ENCODE measurements around the gene PHACTR1.

- TF ChIP-seq CTCF (IDR thresholded peaks at IDR 0.05), result no peak
- TF ChIP-seq POLR2A (IDR thresholded peaks at IDR 0.05), result no peak
These were observed 247.0 kb downstream of the PHACTR1 start for GRCh38 chr6:12963567-12963966.
